Breast epithelium (tissue), 3 donors: ENCODE results near the gene ABTB2.

Experiments used
- POLR2AphosphoS5 ChIP-seq, 3 donors: sonication (generic); formaldehyde crosslinking; IDR thresholded peaks; one replicate each; pipeline ENCODE4 v1.6.1; 2017; ENCODE audit warnings: antibody characterized with exemption in 3 of 3
- TF ChIP-seq, protein P1 (sequence below), 3 donors: fragments of 450-650 bp; IDR thresholded peaks; one replicate each; pipeline ENCODE4 v1.5.1; 2016 to 2017; ENCODE audit warnings: antibody characterized with exemption in 3 of 3, mild to moderate bottlenecking in 3 of 3, moderate library complexity in 3 of 3

DNA sequence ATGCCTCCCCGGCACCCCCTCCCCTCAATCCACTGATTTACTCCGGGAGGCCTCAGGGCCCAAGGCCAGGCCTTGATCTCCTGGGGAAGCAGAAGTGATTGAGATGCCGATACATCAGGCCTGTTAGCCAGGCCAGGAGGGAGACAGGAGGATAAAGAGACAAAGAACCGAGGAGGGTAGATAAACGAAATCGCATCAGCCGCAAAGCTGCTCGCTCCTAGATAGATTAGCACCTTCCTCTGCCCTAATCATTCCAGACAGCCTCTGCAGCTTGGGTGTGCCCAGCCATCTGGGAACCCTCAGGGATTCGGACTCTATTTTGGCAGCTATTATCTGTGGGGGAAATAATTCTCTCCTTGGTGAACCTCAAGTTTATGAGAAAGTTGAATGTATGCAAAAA is 121.2 kb downstream of the ABTB2 start:
- TF ChIP-seq, protein P1, sequence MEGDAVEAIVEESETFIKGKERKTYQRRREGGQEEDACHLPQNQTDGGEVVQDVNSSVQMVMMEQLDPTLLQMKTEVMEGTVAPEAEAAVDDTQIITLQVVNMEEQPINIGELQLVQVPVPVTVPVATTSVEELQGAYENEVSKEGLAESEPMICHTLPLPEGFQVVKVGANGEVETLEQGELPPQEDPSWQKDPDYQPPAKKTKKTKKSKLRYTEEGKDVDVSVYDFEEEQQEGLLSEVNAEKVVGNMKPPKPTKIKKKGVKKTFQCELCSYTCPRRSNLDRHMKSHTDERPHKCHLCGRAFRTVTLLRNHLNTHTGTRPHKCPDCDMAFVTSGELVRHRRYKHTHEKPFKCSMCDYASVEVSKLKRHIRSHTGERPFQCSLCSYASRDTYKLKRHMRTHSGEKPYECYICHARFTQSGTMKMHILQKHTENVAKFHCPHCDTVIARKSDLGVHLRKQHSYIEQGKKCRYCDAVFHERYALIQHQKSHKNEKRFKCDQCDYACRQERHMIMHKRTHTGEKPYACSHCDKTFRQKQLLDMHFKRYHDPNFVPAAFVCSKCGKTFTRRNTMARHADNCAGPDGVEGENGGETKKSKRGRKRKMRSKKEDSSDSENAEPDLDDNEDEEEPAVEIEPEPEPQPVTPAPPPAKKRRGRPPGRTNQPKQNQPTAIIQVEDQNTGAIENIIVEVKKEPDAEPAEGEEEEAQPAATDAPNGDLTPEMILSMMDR (IDR thresholded peaks at IDR 0.05) = no peak
- no peak for TF ChIP-seq POLR2AphosphoS5 (IDR thresholded peaks at IDR 0.05)
